GM18520 (cell line): ENCODE measurements around the gene TICRR.

Experiments used
- ATAC-seq: cut with Tn5 transposase; IDR thresholded peaks from one replicate; pipeline ENCODE4 v1.9.1; 2021; ENCODE audit not compliant: unreplicated experiment

The TICRR gene

DNA sequence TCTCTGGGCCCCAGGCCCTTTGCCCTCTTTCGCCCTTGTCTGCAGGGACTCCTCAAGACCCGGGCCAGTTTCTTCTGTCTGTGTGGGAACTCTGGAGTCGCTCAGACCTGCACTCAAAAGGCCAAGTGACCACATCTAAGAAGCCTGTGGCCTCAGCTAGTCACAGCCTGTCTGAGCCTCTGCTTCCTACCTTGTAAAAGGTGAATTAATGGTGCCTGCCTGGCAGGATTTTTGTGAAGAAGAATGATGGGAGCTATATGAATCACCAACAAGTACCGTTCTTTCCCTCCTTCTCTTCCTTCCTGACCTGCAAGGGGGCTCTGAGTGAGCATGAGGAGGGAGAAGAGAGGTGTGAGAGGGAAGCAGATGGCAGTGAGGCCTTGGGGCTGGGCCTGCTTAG lies 96.4 kb downstream of the TICRR start:
- no peak for ATAC-seq

DNA sequence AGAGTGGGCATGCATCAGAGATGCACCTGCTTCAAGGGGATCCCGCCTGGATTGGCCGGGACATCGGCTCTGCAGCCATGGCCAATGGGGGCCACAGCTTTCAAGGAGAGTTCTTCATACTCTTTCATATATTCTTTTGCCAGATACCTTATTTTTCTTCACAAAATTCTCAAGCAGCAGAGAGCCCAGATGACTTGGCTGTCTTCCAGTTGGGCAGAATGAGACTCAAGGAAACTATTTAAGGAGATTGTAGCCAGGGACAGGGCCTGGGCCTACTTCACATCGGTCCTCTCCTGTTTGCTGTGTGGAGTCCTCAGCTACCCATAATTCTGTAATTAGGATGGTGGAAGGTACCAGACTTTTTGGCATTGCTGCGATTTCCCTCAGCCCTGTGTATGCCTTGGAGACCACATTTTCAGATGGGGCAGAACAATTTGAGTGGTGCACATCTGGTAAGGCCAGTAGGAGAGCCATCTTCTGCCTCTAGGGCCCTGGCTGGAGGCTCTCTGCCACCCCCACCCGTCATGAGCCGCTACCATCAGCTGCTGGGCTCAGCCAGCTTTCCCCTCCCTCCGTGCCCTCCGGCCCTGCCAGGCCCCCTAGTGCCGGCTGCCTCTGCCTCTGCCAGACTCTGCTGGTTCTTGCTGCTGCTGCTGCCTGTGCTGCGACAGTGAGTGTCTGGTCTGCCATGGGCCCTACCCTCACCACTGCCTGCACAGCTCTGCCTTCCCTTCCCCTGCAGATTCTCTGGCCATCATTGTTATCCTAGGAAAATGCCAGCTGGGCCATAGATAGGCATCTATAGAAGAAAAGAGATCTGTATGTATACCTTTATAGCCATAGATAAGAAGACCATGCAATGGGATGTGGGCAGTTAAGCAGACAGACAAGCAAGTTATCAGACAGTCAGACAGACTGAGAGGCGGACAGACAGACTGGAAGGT lies 97.2 kb downstream of the TICRR start:
- no peak for ATAC-seq

DNA sequence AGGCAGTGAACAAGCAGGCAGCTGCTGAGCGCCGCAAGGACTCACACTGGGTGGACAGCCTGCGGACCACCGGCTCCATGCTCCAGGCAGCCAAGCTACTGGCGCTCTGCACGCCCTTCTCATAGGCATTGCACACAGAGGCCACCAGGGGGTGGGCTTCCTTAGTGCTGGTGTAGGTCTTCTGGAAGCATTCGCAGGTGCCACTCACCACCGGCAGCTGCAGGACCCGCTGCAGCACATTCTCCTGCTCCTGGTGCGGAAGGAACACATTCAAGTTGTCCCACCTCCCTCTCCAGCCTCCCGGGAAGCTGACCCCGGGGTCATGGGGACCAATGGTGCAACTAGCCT lies 97.9 kb downstream of the TICRR start:
- ATAC-seq, result no peak

DNA sequence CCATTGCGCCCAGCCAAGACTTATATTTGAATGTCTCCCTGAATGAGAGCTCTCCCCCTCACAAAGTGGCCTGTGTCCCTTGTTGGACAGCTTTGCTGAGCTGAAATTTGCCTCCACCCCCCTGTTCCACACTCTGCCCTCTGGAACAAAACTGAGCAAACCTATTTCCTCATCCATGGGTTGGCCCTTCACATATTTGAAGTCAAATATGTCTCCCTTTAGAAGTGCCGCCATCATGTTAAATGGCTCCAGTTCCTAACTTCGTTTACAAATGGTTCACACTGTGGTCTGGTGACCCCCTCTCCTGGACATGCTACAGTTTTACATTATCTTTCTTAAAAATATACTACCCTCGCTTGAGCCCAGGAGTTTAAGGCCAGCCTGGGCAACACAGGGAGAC lies 99.3 kb downstream of the TICRR start:
- ATAC-seq, result no peak

DNA sequence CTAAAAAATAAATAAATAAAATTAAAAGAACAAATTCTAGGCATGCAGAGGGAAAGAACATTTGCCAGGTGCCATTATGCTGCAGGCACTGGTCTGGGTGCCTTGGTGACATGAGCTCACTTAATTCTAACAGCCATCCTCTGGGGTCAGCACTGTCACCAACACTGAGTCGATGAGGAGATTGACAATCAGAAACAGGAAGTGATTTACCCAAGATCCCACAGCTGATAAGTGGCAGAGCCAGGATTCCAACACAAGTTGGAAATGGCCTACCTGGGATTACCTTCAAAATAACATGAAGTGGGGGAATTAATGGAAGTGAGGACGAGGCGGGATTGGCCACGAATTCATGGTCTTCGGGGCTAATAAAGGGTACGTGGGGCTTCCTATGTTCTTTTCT lies 100.3 kb downstream of the TICRR start:
- ATAC-seq, result no peak

DNA sequence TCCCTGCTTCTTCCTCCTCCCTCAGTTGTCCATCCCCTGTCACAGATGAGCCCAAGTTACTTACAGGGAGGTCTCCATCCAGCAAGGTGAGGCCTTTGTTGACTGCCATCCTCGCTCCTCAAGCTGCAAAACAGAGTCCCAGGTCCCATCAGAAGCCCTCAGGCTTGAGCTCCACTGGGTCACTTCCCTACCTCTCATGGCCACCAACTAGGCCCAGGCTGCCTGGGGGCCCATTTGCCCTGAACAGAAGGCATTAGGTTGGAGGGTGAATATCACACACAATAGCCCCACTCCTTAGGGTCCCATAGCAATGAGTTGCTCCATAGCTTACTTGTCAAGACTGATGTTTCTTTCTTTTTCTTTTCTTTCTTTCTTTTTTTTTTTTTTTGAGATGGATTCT lies 102.1 kb downstream of the TICRR start:
- no peak for ATAC-seq
